GM21717 (cell line): Measurements from ENCODE around the gene EPB41L1.

ENCODE experiments used
- ATAC-seq: cut with Tn5 transposase; IDR thresholded peaks from one replicate; pipeline ENCODE4 v1.9.1; 2021; ENCODE audit warnings: mild to moderate bottlenecking, moderate library complexity; ENCODE audit not compliant: unreplicated experiment

Gene EPB41L1

DNA sequence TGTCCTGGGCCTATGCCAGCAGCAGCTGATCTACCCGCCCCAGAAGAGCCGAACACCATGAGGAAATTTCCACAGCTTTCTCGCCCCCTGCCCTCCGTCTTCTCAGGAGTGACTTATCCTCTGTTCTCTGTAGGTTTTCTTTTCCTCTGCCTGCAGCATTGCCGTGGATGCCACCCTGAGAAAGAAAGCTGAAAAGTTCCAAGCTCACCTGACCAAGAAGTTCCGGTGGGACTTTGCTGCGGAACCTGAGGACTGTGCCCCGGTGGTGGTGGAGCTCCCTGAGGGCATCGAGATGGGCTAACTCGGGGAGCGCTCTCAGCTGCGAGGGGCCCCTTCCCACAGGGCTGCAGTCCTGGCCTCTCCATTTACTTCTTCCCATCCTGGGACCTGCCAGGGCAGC, 100.9 kb downstream of the EPB41L1 start:
- ATAC-seq, result no peak

GRCh38 chr20:36259177-36260061, 104.9 kb downstream of the EPB41L1 start:
- no peak for ATAC-seq

GRCh38 chr20:36260316-36260715, 105.8 kb downstream of the EPB41L1 start:
- ATAC-seq, result no peak

GRCh38 chr20:36261389-36262105, 107.0 kb downstream of the EPB41L1 start:
- ATAC-seq, result no peak

DNA sequence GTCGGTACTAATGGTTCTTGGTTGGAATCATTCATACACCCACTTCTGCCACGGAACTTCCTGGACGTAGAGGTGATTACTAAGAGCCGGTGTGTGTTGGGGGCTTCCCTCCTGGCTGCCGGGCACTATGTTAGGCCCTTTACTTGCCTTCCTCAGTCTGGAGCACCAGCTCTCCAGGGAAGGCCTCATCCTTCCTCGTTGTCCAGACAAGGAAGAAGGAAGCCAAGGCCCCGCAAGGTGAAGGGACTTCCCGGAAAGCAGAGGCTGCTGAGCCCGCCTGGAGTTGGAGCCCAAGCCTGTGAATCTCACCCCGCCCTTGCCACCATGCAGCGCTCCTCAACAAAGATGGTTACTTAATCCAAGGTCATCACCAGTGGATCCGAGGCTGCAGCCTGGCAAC, 107.9 kb downstream of the EPB41L1 start:
- no peak for ATAC-seq

DNA sequence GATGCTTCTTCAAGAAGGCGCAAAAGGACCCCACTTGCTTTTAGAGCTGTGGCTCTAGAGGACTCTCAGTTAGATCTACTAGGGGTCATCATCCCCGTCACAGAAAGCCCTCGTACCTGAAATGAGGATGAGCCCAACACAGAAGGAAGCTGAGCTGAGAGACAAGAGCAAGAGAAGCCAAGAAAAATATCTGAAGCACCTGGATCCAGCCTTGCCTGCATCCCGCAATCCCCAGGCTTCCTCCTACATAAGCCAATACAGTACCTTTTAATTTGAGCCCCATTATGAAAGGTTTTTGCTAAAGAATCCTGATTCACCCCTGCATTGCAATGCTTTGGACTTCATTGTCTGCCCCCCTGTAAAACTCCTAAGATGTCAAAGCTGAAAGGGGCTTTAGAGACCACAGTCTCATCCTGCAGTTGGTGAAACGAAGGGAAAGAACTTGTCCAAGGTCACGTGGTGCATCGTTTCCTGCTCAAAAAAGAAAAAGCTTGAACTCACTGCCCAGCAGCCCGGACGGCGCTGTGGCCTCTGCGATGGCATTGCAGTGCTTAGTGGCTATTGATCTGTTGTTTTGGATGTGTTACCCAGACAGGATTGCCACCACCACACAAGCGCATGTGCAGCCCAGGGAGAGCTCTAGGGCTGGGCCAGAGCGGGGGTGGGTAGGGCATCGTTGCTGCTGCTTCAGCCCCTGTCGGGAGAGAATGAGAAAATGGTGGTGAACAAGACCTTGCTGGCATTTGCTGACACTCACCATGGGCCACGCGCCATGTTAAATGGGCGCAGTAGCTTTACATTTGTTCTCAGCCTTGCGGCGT, 110.1 kb downstream of the EPB41L1 start:
- ATAC-seq, result no peak

DNA sequence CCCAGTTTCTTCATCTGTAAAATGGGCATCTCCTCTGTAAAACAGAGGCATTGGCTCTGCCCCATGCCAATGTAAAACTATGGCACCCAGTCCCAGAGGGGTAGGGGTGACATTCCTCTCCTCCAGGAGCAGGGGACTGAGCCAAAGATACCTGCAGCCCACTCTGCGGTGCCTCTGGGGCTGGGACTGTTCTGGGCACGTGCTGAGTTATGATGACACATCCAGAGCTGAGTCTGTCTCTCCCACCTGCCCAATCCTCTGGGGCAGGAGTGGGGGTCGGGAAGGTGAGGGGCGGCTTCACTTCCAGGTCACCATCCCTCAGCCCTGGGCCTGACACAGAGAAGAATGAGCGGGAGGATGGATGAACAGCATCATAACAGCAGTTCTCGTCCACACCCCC, 111.6 kb downstream of the EPB41L1 start:
- no peak for ATAC-seq

- no peak for ATAC-seq
Measured at GRCh38 chr20:36267605-36268381, 113.3 kb downstream of the EPB41L1 start.

GRCh38 chr20:36268440-36269342, 114.2 kb downstream of the EPB41L1 start:
- no peak for ATAC-seq

DNA sequence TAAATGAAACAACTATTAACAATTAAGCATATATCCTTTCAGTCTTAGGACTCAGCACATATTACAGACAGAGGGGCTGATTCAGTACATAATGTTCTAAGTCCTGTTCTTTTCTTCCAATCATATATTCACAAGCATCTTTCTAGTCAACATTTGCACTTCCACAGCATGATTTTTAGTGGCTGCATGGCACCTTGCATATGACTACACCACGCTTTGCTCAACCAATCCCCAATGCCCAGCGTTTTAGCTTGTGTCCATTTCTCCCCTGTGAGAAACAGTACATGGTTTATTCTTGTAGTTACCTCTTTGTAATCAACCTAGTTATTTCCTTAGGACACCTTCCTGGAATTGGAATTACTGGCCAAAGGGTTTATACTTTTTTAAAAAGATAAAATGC, 115.0 kb downstream of the EPB41L1 start:
- no peak for ATAC-seq

- no peak for ATAC-seq
Measured at GRCh38 chr20:36270744-36271638, 116.5 kb downstream of the EPB41L1 start.

DNA sequence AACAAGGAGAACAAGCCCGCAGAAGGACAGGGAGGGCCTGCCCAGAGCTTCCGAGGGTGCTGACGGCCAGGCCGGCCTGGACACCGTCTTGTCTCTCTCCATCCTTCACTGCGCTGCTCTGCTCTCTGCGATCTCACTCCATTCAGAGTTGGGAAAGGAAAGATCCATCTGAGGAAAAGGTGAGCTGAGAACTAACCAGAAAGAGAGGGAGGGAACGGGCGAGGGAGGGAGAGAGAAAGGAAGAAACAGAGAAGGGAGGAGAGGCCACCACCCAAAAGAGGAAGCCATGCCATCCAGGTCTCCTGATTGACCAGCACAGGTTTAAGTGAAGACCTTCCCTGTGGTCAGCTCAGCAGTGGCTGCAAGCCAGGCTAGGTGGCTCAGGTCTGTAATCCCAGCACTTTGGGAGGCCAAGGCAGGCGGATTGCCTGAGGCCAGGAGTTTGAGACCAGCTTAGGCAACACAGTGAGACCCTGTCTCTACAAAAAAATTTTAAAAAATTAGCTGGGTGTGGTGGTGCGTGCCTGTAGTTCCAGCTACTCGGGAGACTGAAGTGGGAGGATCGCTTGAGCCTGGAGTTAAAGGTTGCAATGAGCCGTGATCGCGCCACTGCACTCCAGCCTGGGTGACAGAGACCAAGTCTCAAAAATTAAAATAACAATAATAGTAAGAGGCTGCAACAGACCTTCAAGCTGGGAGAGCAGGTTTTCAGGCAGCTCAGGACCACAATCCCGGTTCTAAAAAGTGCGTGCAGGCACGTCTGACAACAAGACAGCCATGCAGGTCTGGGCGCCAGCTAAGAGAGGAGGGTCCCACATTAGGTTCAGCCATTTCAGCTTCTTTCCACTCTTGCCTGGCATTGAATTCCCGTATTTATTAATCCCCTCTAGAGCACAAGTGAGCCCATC, 117.4 kb downstream of the EPB41L1 start:
- ATAC-seq, result no peak

- no peak for ATAC-seq
Measured at GRCh38 chr20:36272547-36273220, 118.1 kb downstream of the EPB41L1 start.

GRCh38 chr20:36273414-36274180, 119.1 kb downstream of the EPB41L1 start:
- ATAC-seq, result no peak

DNA sequence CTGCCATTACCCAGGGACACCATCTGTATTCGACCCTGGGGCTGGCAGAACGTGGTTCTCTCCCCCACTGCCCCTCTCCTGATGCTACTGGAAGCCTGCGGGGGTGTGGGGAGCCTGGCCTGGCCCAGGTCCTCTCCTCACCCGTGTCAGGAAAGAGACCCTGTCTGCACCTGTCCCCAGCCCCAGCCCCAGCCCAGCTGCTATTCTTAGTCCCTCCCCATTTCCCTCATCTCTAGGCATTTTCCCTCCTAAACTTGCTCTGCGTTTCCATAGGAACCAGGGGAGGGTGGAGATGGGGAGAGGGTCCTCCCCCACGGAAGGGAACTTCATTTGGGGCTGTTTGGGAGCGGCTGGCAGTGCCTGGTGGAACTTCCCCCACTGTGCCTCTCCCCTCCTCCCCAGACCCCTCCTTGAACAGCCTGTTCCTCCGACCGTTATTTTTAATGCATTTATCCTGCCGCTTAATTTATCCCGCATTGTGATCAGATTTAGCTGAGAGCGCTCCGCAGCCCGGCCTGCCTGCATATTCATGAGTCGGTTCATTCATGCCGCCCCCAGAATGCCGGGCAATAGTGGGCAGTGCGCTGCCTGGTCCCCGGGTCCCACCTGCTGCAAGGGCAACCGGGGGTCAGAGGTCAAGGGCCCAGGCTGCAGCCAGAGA, 119.8 kb downstream of the EPB41L1 start:
- ATAC-seq, result no peak

- ATAC-seq, result no peak
Measured at GRCh38 chr20:36275011-36275410, 120.5 kb downstream of the EPB41L1 start.
